ENCODE measurements around the gene RNFT2.
"Not testable (repeated sequence)": the region's sequence is repeated elsewhere in the genome, so short reads cannot be mapped to it uniquely, and the experiment has no call there.

Gene RNFT2

DNA sequence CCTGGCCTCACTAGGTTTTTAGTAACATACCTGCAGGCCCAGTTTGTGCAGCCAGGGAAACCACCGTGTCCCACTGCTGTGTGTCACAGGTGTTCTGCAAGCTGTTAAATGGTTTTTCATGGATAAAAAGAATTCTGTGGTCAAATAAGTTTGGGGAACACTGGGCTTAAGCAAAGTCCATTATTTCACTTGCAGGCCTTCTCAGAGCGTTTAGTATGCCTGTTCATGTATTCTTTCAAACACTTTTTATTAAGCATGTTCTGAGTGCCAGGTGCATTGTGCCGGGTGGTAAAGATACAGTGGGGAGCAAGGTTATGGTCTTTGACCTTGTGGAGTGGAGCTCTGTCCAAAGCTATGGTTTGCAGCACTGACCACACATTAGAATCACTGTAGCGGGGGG lies 7.4 kb downstream of the RNFT2 start:
- no peaks in the 10 kb centered on the region for H3K27me3 Mint-ChIP-seq (ENCODE audit: low read depth)
- no peak overlapping the region for H3K27ac Mint-ChIP-seq
- TF ChIP-seq, protein P1, sequence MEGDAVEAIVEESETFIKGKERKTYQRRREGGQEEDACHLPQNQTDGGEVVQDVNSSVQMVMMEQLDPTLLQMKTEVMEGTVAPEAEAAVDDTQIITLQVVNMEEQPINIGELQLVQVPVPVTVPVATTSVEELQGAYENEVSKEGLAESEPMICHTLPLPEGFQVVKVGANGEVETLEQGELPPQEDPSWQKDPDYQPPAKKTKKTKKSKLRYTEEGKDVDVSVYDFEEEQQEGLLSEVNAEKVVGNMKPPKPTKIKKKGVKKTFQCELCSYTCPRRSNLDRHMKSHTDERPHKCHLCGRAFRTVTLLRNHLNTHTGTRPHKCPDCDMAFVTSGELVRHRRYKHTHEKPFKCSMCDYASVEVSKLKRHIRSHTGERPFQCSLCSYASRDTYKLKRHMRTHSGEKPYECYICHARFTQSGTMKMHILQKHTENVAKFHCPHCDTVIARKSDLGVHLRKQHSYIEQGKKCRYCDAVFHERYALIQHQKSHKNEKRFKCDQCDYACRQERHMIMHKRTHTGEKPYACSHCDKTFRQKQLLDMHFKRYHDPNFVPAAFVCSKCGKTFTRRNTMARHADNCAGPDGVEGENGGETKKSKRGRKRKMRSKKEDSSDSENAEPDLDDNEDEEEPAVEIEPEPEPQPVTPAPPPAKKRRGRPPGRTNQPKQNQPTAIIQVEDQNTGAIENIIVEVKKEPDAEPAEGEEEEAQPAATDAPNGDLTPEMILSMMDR (IDR thresholded peaks at IDR 0.05; ENCODE audit: unreplicated experiment in 3 of 3), result no peak
- H3K36me3 Mint-ChIP-seq (ENCODE audit: low read depth), result no peaks in the 10 kb centered on the region
- no peaks in the 10 kb centered on the region for H3K9me3 Mint-ChIP-seq
- no peaks in the 10 kb centered on the region for H3K4me1 Mint-ChIP-seq
- H3K4me3 Mint-ChIP-seq, result no peak overlapping the region

DNA sequence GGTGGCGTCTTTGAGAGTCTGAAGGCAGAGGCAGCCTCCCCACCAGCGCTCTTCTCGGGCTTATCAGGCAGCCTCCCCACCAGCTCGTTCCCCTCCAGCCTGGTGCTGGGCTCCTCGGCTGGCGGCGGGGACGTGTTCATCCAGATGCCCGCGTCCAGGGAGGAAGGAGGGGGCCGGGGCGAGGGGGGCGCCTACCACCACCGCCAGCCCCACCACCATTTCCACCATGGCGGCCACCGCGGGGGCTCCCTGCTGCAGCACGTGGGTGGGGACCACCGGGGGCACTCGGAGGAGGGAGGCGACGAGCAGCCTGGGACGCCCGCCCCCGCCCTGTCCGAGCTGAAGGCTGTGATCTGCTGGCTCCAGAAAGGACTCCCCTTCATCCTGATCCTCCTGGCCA lies 11.8 kb downstream of the RNFT2 start:
- H3K27ac Mint-ChIP-seq, result no peak overlapping the region
- no peaks in the 10 kb centered on the region for H3K27me3 Mint-ChIP-seq (ENCODE audit: low read depth)
- H3K4me3 Mint-ChIP-seq, result no peak overlapping the region
- no peaks in the 10 kb centered on the region for H3K9me3 Mint-ChIP-seq
- no peaks in the 10 kb centered on the region for H3K4me1 Mint-ChIP-seq
- TF ChIP-seq, protein P1 (IDR thresholded peaks at IDR 0.05; ENCODE audit: unreplicated experiment in 3 of 3), result no peak
- H3K36me3 Mint-ChIP-seq (ENCODE audit: low read depth), result peaks cover 20% of the 10 kb centered on the region

DNA sequence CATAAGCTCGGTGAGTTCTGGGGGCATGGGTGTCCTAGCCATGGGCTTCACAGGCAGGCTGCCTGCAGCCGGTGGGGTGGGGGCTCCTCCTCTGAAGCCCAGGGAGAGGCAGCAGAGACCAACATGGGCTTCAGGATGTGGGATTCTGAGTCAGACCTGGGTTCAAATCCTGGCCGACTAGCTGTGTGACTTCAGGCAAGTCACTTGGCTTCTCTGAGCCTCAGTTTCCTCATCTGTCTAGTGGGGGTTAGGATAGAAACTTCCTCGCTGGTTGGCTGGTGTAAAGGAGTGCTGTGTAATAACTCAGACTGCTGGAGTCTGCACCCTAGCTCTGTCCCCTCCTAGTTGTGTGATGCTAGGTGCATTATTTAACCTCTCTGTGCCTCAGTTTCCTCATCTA lies 12.2 kb downstream of the RNFT2 start:
- H3K27ac Mint-ChIP-seq, result no peak overlapping the region

DNA sequence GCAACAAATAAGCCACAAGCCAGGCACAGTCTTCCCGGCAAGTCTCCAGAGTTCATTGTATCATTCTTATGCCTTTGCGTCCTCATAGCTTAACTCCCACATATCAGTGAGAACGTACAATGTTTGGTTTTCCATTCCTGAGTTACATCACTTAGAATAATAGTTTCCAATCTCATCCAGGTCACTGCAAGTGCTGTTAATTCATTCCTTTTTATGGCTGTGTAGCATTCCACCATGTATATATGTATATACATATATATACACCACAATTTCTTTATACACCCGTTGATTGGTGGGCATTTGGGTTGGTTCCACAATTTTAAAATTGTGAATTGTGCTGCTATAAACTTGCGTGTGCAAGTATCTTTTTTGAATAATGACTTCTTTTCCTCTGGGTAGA lies 16.0 kb downstream of the RNFT2 start:
- not testable (repeated sequence) for H3K4me3 Mint-ChIP-seq; H3K27ac Mint-ChIP-seq; H3K4me1 Mint-ChIP-seq; H3K27me3 Mint-ChIP-seq (ENCODE audit: low read depth); H3K9me3 Mint-ChIP-seq
- H3K36me3 Mint-ChIP-seq (ENCODE audit: low read depth), result peaks cover 35% of the 10 kb centered on the region

More for the DNA sequence above, 12.2 kb downstream of the RNFT2 start:
- Mint-ChIP-seq H3K9me3 (no peaks in the 10 kb centered on the region), H3K27me3 (ENCODE audit: low read depth) (no peaks in the 10 kb centered on the region), H3K4me1 (no peaks in the 10 kb centered on the region), H3K36me3 (ENCODE audit: low read depth) (peaks cover 21% of the 10 kb centered on the region), H3K4me3 (no peak overlapping the region)
- TF ChIP-seq, protein P1 (IDR thresholded peaks at IDR 0.05; ENCODE audit: unreplicated experiment in 3 of 3), result no peak

DNA sequence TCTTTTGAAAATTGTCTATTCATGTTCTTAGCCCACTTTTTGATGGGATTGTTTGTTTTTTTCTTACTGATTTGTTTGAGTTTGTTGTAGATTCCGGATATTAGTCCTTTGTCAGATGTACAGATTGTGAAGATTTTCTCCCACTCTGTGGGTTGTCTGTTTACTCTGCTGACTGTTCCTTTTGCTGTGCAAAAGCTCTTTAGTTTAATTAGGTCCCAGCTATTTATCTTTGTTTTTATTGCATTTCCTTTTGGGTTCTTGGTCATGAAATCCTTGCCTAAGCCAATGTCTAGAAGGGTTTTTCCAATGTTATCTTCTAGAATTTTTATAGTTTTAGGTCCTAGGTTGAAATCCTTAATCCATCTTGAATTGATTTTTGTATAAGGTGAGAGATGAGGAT lies 16.7 kb downstream of the RNFT2 start:
- peaks cover 39% of the 10 kb centered on the region for H3K36me3 Mint-ChIP-seq (ENCODE audit: low read depth)
- not testable (repeated sequence) for H3K4me3 Mint-ChIP-seq; H3K27me3 Mint-ChIP-seq (ENCODE audit: low read depth); H3K4me1 Mint-ChIP-seq; H3K27ac Mint-ChIP-seq; H3K9me3 Mint-ChIP-seq

DNA sequence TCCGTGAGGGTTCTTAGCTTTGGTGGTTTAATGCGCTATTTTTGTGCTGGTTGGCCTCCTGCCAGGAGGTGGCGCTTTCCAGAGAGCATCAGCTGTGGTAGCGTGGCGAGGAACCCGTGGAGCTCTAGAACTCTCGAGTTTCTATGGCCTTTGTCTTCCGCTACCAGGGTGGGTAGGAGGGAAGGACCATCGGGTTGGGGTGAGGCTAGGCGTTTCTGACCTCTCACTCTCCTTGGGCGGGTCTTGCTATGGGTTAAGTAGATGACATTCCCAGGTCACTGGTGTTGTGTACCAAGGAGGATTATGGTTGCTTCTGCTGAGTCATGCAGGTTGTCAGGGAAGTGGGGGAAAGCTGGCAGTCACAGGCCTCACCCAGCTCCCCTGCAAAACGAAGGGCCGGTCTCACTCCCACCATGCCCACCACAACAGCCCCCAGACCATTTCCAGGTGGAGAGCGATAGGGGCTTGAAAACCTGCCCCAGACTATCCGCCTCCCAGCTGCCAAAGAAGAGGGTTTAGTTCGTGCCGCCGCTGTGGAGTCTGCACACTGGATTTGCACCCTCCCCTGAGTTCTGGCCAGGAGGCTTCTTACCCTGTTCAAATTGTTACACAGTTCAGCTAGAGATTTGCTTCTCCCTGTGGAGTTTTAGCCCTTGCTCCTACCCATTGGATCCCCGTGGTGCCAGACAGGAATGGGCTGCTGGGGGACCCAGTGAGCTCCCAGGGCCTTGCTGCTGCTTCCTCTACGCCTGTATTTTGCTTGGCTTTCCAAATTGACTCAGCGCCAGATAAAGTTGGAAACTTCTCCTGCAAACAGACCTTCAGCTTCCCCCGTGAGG lies 21.9 kb downstream of the RNFT2 start:
- H3K27me3 Mint-ChIP-seq (ENCODE audit: low read depth), result peaks cover 3% of the 10 kb centered on the region
- H3K4me3 Mint-ChIP-seq, result peak overlapping the region; percentile 79 to 88 (median 85)
- peaks cover 16% of the 10 kb centered on the region for H3K4me1 Mint-ChIP-seq
- TF ChIP-seq, protein P1 (IDR thresholded peaks at IDR 0.05; ENCODE audit: unreplicated experiment in 3 of 3), result peak in 1 of 3 experiments; percentile 27
- no peaks in the 10 kb centered on the region for H3K9me3 Mint-ChIP-seq
- H3K36me3 Mint-ChIP-seq (ENCODE audit: low read depth), result peaks cover 40% of the 10 kb centered on the region
- peak overlapping the region; percentile 70 to 94 (median 88) for H3K27ac Mint-ChIP-seq

DNA sequence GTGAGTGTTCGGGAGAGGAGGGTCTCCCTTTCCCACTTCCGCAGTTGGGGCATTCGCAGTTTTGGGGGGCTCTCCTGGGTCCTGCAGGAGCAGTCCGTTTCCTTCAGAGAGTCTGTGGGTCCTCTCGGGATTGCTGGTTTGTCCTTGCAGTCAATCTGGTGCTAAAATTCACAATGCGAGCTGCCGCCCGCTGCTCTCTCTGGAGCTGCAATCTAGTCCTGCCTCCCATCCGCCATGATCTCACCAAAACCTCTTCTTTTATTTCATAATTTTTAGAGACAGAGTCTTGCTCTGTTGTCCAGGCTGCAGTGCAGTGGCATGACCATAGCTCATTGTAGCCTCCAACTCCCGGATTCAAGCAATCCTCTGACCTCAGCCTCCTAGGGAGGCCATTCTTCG lies 22.5 kb downstream of the RNFT2 start:
- TF ChIP-seq, protein P1 (IDR thresholded peaks at IDR 0.05; ENCODE audit: unreplicated experiment in 3 of 3), result no peak
- Mint-ChIP-seq H3K4me3 (peak overlapping the region; percentile 79 to 88 (median 85)), H3K27ac (peak overlapping the region; percentile 30 to 94 (median 88)), H3K9me3 (no peaks in the 10 kb centered on the region), H3K4me1 (peaks cover 16% of the 10 kb centered on the region), H3K36me3 (ENCODE audit: low read depth) (peaks cover 42% of the 10 kb centered on the region), H3K27me3 (ENCODE audit: low read depth) (peaks cover 3% of the 10 kb centered on the region)
